NOMO-1 (cell line): ENCODE results near the gene TLR7.
A peak's percentile ranks its signal among the peaks of the same experiment; 100 is the strongest.

Experiments used
- DNase-seq, 2 experiments: peaks; one replicate each; lab custom pipeline; 2025; ENCODE audit not compliant: unreplicated experiment in 2 of 2; lab: John Stamatoyannopoulos, UW

TLR7 gene

GRCh38 chrX:12866451-12867377 lies at the start of gene TLR7:
Gene TLR7, plus strand, starts transcription at chrX:12867072. Its CDS starts 507 bp downstream, at chrX:12867579.
- peak; percentile 31 to 72 for DNase-seq

GRCh38 chrX:12817528-12817927 lies 49.3 kb upstream of the TLR7 start:
- no peak for DNase-seq

GRCh38 chrX:12819222-12819621 lies 47.6 kb upstream of the TLR7 start:
- DNase-seq: no peak

GRCh38 chrX:12820737-12821136 lies 46.1 kb upstream of the TLR7 start:
- no peak for DNase-seq

GRCh38 chrX:12824944-12825343 lies 41.9 kb upstream of the TLR7 start:
- DNase-seq: no peak

- no peak for DNase-seq
Measured at GRCh38 chrX:12825801-12826200, 41.1 kb upstream of the TLR7 start.

- DNase-seq: no peak
Measured at GRCh38 chrX:12843061-12843667, 23.7 kb upstream of the TLR7 start.

GRCh38 chrX:12843668-12844279 lies 23.1 kb upstream of the TLR7 start:
- peak in 1 of 2 experiments; percentile 7 for DNase-seq

GRCh38 chrX:12844319-12844718 lies 22.6 kb upstream of the TLR7 start:
- DNase-seq: no peak

- peak in 1 of 2 experiments; percentile 47 for DNase-seq
Measured at GRCh38 chrX:12865359-12865758, 1.5 kb upstream of the TLR7 start.

GRCh38 chrX:12867685-12868084 lies 813 bp downstream of the TLR7 start:
- DNase-seq: peak; percentile 27 to 58

- DNase-seq: no peak
Measured at GRCh38 chrX:12868747-12869146, 1.9 kb downstream of the TLR7 start.

- DNase-seq: no peak
Measured at GRCh38 chrX:12871257-12871656, 4.4 kb downstream of the TLR7 start.

GRCh38 chrX:12872741-12873140 lies 5.9 kb downstream of the TLR7 start:
- no peak for DNase-seq

- DNase-seq: peak; percentile 38 to 79
Measured at GRCh38 chrX:12874581-12874980, 7.7 kb downstream of the TLR7 start.

- no peak for DNase-seq
Measured at GRCh38 chrX:12877386-12877785, 10.5 kb downstream of the TLR7 start.

GRCh38 chrX:12878536-12878935 lies 11.7 kb downstream of the TLR7 start:
- DNase-seq: no peak

- no peak for DNase-seq
Measured at GRCh38 chrX:12881914-12882313, 15.0 kb downstream of the TLR7 start.

GRCh38 chrX:12885508-12885907 lies 18.6 kb downstream of the TLR7 start:
- DNase-seq: no peak

- DNase-seq: no peak
Measured at GRCh38 chrX:12886545-12886944, 19.7 kb downstream of the TLR7 start.

GRCh38 chrX:12887141-12887540 lies 20.3 kb downstream of the TLR7 start:
- DNase-seq: no peak

- DNase-seq: no peak
Measured at GRCh38 chrX:12887767-12888166, 20.9 kb downstream of the TLR7 start.
